ENCODE measurements around the gene SECTM1.

SECTM1 gene

DNA sequence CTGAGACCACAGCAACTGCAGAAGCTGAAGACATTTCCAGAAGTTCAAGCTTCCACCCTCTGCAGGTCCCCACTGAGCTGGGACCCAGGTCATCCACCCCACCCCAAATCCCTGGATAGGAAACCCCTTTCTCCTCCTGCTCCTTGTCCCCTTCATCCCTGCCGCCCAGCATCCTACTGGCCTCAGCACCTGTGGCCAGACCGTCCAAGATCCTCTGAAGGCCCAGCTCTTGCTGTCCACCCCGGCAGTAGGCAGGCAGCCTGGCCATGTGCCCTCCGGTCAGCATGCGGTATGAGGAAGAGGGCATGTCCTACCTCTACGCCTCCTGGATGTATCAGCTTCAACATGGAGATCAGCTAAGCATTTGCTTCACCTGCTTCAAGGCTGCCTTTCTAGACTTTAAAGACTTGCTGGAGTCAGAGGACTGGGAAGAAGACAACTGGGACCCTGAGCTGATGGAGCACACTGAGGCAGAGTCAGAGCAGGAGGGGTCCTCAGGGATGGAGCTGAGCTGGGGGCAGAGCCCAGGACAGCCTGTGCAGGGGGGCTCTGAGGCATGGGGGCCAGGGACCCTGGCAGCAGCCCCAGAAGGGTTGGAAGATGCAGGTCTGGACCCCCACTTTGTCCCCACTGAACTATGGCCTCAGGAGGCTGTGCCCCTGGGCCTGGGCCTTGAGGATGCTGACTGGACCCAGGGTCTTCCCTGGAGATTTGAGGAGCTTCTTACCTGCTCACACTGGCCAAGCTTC is 28.5 kb upstream of the SECTM1 start:
- TF ChIP-seq, protein P1, sequence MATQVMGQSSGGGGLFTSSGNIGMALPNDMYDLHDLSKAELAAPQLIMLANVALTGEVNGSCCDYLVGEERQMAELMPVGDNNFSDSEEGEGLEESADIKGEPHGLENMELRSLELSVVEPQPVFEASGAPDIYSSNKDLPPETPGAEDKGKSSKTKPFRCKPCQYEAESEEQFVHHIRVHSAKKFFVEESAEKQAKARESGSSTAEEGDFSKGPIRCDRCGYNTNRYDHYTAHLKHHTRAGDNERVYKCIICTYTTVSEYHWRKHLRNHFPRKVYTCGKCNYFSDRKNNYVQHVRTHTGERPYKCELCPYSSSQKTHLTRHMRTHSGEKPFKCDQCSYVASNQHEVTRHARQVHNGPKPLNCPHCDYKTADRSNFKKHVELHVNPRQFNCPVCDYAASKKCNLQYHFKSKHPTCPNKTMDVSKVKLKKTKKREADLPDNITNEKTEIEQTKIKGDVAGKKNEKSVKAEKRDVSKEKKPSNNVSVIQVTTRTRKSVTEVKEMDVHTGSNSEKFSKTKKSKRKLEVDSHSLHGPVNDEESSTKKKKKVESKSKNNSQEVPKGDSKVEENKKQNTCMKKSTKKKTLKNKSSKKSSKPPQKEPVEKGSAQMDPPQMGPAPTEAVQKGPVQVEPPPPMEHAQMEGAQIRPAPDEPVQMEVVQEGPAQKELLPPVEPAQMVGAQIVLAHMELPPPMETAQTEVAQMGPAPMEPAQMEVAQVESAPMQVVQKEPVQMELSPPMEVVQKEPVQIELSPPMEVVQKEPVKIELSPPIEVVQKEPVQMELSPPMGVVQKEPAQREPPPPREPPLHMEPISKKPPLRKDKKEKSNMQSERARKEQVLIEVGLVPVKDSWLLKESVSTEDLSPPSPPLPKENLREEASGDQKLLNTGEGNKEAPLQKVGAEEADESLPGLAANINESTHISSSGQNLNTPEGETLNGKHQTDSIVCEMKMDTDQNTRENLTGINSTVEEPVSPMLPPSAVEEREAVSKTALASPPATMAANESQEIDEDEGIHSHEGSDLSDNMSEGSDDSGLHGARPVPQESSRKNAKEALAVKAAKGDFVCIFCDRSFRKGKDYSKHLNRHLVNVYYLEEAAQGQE (IDR thresholded peaks at IDR 0.05; ENCODE audit: insufficient read depth in 1 of 2, low read depth in 2 of 2, low read length in 2 of 2), result no peak
- TF ChIP-seq FOXP2 (optimal IDR thresholded peaks at IDR 0.05; ENCODE audit: borderline replicate concordance, extremely low read depth, extremely low read length, insufficient read depth) (no peak), POLR2AphosphoS5 (IDR thresholded peaks at IDR 0.05; ENCODE audit: low read depth, low read length) (no peak), SIN3A (IDR thresholded peaks at IDR 0.05; ENCODE audit: borderline replicate concordance, insufficient read depth, low read length) (no peak), TAF1 (IDR thresholded peaks at IDR 0.05; ENCODE audit: borderline replicate concordance, insufficient read depth, low read length) (no peak)

DNA sequence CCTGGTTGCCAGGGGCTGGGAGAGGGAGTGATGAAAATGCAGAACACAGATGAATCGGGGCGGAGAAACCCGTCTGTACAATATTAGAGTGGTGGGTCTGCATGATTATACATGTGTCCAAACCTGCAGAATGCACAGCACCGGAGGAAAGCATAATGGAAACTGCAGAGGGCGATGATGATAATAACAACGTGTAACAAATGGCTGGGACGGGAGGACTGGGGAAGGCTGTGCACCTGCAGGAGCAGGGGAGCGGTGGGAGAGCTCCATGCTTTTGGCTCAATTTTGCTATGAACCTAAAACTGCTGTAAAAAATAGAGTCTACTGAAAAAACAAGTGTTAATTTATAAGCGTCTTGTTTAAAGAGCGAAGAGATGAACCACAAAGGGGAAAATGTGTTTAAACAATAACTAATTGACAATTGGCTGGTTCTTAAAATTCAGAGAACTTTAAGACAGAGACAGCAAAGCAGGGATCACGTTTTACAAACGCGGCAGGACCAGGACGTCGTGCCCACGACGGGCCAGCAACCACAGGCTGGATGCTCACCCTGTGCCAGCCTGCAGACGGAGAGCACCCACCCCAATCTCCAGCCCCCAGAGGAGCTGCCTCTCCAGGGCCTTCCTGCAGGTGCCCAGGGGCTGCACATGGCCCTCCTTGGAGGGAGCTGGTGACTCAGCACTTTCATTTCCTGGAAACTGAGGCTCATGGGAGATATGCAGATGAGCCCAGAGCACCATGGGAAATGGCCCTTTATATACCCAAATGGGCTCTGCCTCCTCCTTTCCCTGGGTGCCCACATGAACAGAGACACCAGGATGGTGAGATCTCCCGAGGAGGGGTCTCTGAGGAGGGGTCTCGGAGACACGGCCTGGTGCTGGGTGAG is 25.1 kb upstream of the SECTM1 start, which contains the start of gene TEX19:
Gene TEX19, plus strand, starts transcription at position 783 of the 886 bp plus-strand sequence. CDS start 2,904 bp downstream, outside the sequence.
- TF ChIP-seq TAF1 (IDR thresholded peaks at IDR 0.05; ENCODE audit: borderline replicate concordance, insufficient read depth, low read length), result no peak
- TF ChIP-seq, protein P1 (IDR thresholded peaks at IDR 0.05; ENCODE audit: insufficient read depth in 1 of 2, low read depth in 2 of 2, low read length in 2 of 2), result no peak
- no peak for TF ChIP-seq POLR2AphosphoS5 (IDR thresholded peaks at IDR 0.05; ENCODE audit: low read depth, low read length)
- no peak for TF ChIP-seq FOXP2 (optimal IDR thresholded peaks at IDR 0.05; ENCODE audit: borderline replicate concordance, extremely low read depth, extremely low read length, insufficient read depth)
- TF ChIP-seq SIN3A (IDR thresholded peaks at IDR 0.05; ENCODE audit: borderline replicate concordance, insufficient read depth, low read length), result no peak

DNA sequence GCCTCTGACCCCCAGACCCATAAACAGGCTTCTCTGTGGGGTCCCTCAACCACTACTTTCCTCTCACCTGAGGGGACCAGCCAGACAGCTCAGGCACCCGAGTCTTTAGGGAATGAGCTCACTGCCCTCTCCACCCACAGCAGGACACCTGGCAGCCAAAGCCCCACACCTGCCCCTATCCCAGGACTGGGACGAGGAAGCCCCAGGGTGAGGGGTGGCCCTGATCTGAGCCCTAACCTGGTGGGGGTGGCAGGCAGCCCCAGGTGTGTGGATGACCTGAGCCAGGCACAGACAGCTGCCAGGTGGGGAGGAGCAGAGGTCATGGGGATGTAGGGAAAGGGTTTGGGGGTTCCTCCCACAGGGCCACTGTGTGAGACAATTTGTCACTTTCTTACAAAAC is 23.8 kb upstream of the SECTM1 start:
- TF ChIP-seq FOXP2 (optimal IDR thresholded peaks at IDR 0.05; ENCODE audit: borderline replicate concordance, extremely low read depth, extremely low read length, insufficient read depth) (no peak), POLR2AphosphoS5 (IDR thresholded peaks at IDR 0.05; ENCODE audit: low read depth, low read length) (no peak), TAF1 (IDR thresholded peaks at IDR 0.05; ENCODE audit: borderline replicate concordance, insufficient read depth, low read length) (no peak), SIN3A (IDR thresholded peaks at IDR 0.05; ENCODE audit: borderline replicate concordance, insufficient read depth, low read length) (no peak)
- TF ChIP-seq, protein P1 (IDR thresholded peaks at IDR 0.05; ENCODE audit: insufficient read depth in 1 of 2, low read depth in 2 of 2, low read length in 2 of 2), result no peak

- TF ChIP-seq SIN3A (IDR thresholded peaks at IDR 0.05; ENCODE audit: borderline replicate concordance, insufficient read depth, low read length) (no peak), POLR2AphosphoS5 (IDR thresholded peaks at IDR 0.05; ENCODE audit: low read depth, low read length) (no peak), FOXP2 (optimal IDR thresholded peaks at IDR 0.05; ENCODE audit: borderline replicate concordance, extremely low read depth, extremely low read length, insufficient read depth) (no peak)
- TF ChIP-seq, protein P1 (IDR thresholded peaks at IDR 0.05; ENCODE audit: insufficient read depth in 1 of 2, low read depth in 2 of 2, low read length in 2 of 2), result no peak
Observed at GRCh38 chr17:82356845-82357355, 23.3 kb upstream of the SECTM1 start.

Measured in PFSK-1 (cell line).